Measurements from ENCODE around the gene KCNQ1.

KCNQ1 gene

GRCh38 chr11:2424811-2425495 is 19.9 kb upstream of the KCNQ1 start:
- no peaks in the 10 kb centered on the region for H3K36me3 ChIP-seq
- H3K4me1 ChIP-seq, result peaks cover 6 to 23% (median 10%) of the 10 kb centered on the region in 10 experiments; a peak in 12 of 20 replicates
- no peak overlapping the region for H3K9ac ChIP-seq
- H3K27ac ChIP-seq, result no peak overlapping the region
- TF ChIP-seq Cebpa-rat (IDR thresholded peaks at IDR 0.05), result no peak
- H3K9me3 ChIP-seq (replicated peaks in 1 of 11), result peaks cover 0 to 4% (median 0%) of the 10 kb centered on the region in 11 experiments; a peak in 1 of 22 replicates
- H3K4me3 ChIP-seq, result no peak overlapping the region
- peak overlapping the region in 2 of 11 experiments; percentile 17 to 18; a peak in 1 of 22 replicates for H3K4me2 ChIP-seq
- H3K27me3 ChIP-seq, result peaks cover 0 to 9% (median 0%) of the 10 kb centered on the region in 11 experiments; a peak in 2 of 22 replicates
- H4K20me1 ChIP-seq, result peaks cover 0 to 15% (median 0%) of the 10 kb centered on the region in 11 experiments; a peak in 6 of 22 replicates

DNA sequence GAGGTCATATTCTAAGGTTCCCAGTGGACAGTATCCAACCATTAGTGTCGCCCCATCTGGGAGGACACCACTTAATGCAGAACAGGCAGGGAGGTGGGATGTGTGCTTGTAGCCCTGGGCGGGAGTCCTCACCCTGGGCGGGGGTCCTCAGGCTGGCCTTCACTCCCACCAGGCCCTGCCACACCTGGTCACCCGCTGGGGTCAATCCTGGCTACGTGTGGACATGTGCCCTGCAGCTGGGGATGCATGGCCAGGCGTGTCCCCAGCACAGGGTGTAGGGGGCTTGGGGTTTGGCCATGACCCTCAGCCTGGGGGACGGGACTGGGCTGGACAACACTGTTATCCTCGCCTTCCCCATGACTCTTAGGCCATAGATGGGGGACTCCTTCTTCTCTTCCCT is 19.3 kb upstream of the KCNQ1 start:
- H4K20me1 ChIP-seq, result peaks cover 0 to 11% (median 0%) of the 10 kb centered on the region in 11 experiments; a peak in 3 of 22 replicates
- no peaks in the 10 kb centered on the region for H3K36me3 ChIP-seq
- peaks cover 0 to 10% (median 0%) of the 10 kb centered on the region in 11 experiments; a peak in 1 of 22 replicates for H3K9me3 ChIP-seq (replicated peaks in 1 of 11)
- H3K4me2 ChIP-seq, result no peak overlapping the region
- peaks cover under 1 to 18% (median 8%) of the 10 kb centered on the region in 10 experiments; a peak in 10 of 20 replicates for H3K4me1 ChIP-seq
- H3K27ac ChIP-seq, result no peak overlapping the region
- H3K27me3 ChIP-seq, result peaks cover 0 to 9% (median 0%) of the 10 kb centered on the region in 11 experiments; a peak in 2 of 22 replicates
- H3K4me3 ChIP-seq, result no peak overlapping the region
- H3K9ac ChIP-seq, result no peak overlapping the region
- TF ChIP-seq Cebpa-rat (IDR thresholded peaks at IDR 0.05), result no peak

DNA sequence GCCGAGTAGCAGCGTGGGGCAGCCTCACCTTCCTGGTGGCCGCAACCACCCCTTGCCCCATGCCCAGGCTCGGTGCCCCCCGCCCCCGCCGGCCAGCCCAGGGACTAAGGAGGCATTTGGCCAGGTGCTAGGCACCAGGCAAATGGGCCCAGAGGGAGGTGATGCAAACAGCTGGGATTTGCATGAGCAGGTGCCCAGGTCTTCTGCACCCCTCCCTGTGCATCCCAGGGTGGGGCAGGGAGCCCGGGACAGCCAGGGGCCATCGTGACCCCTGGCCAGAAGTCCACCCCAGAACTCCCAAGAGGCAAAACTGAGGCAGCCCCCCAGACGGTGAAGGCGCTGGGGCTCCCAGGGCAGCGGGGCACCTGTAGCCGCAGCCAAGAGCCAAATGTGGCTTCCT is 18.6 kb upstream of the KCNQ1 start:
- no peak overlapping the region for H3K4me3 ChIP-seq
- no peak overlapping the region for H3K27ac ChIP-seq
- no peak overlapping the region for H3K4me2 ChIP-seq
- H3K36me3 ChIP-seq, result no peaks in the 10 kb centered on the region
- peaks cover 0 to 10% (median 0%) of the 10 kb centered on the region in 11 experiments; a peak in 1 of 22 replicates for H3K9me3 ChIP-seq (replicated peaks in 1 of 11)
- H3K27me3 ChIP-seq, result peaks cover 0 to 9% (median 0%) of the 10 kb centered on the region in 11 experiments; a peak in 2 of 22 replicates
- peaks cover 0 to 17% (median 7%) of the 10 kb centered on the region in 10 experiments; a peak in 8 of 20 replicates for H3K4me1 ChIP-seq
- H3K9ac ChIP-seq, result no peak overlapping the region
- no peak for TF ChIP-seq Cebpa-rat (IDR thresholded peaks at IDR 0.05)
- peaks cover 0 to 11% (median 0%) of the 10 kb centered on the region in 11 experiments; a peak in 2 of 22 replicates for H4K20me1 ChIP-seq

GRCh38 chr11:2426826-2427521 is 17.8 kb upstream of the KCNQ1 start:
- peaks cover 0 to 10% (median 0%) of the 10 kb centered on the region in 11 experiments; a peak in 1 of 22 replicates for H3K9me3 ChIP-seq (replicated peaks in 1 of 11)
- peaks cover 0 to 9% (median 0%) of the 10 kb centered on the region in 11 experiments; a peak in 2 of 22 replicates for H3K27me3 ChIP-seq
- H3K4me2 ChIP-seq, result no peak overlapping the region
- H4K20me1 ChIP-seq, result peaks cover 0 to 11% (median 0%) of the 10 kb centered on the region in 11 experiments; a peak in 2 of 22 replicates
- no peaks in the 10 kb centered on the region for H3K36me3 ChIP-seq
- no peak overlapping the region for H3K4me3 ChIP-seq
- peaks cover 0 to 19% (median 8%) of the 10 kb centered on the region in 10 experiments; a peak in 8 of 20 replicates for H3K4me1 ChIP-seq
- no peak overlapping the region for H3K27ac ChIP-seq
- no peak for TF ChIP-seq Cebpa-rat (IDR thresholded peaks at IDR 0.05)
- no peak overlapping the region for H3K9ac ChIP-seq

- H4K20me1 ChIP-seq, result peaks cover 0 to 10% (median 0%) of the 10 kb centered on the region in 11 experiments; a peak in 2 of 22 replicates
- H3K27me3 ChIP-seq, result peaks cover 0 to 6% (median 0%) of the 10 kb centered on the region in 11 experiments; a peak in 2 of 22 replicates
- H3K9ac ChIP-seq, result no peak overlapping the region
- no peak overlapping the region for H3K27ac ChIP-seq
- peaks cover 0 to 10% (median 0%) of the 10 kb centered on the region in 11 experiments; a peak in 1 of 22 replicates for H3K9me3 ChIP-seq (replicated peaks in 1 of 11)
- no peak overlapping the region for H3K4me3 ChIP-seq
- no peak for TF ChIP-seq Cebpa-rat (IDR thresholded peaks at IDR 0.05)
- no peak overlapping the region for H3K4me2 ChIP-seq
- H3K36me3 ChIP-seq, result no peaks in the 10 kb centered on the region
- H3K4me1 ChIP-seq, result peaks cover 0 to 22% (median 9%) of the 10 kb centered on the region in 10 experiments; a peak in 8 of 20 replicates
Observed at GRCh38 chr11:2427721-2428321, 17.0 kb upstream of the KCNQ1 start.

GRCh38 chr11:2428322-2428795 is 16.4 kb upstream of the KCNQ1 start:
- H3K4me2 ChIP-seq, result no peak overlapping the region
- no peak overlapping the region for H3K27ac ChIP-seq
- H3K27me3 ChIP-seq, result peaks cover 0 to under 1% (median 0%) of the 10 kb centered on the region in 11 experiments; a peak in 2 of 22 replicates
- H3K9me3 ChIP-seq (replicated peaks in 1 of 11), result peaks cover 0 to 10% (median 0%) of the 10 kb centered on the region in 11 experiments; a peak in 1 of 22 replicates
- no peak overlapping the region for H3K9ac ChIP-seq
- no peaks in the 10 kb centered on the region for H3K36me3 ChIP-seq
- no peak for TF ChIP-seq Cebpa-rat (IDR thresholded peaks at IDR 0.05)
- H3K4me1 ChIP-seq, result peaks cover 0 to 17% (median 5%) of the 10 kb centered on the region in 10 experiments; a peak in 8 of 20 replicates
- H4K20me1 ChIP-seq, result peaks cover 0 to 8% (median 0%) of the 10 kb centered on the region in 11 experiments; a peak in 2 of 22 replicates
- H3K4me3 ChIP-seq, result no peak overlapping the region

DNA sequence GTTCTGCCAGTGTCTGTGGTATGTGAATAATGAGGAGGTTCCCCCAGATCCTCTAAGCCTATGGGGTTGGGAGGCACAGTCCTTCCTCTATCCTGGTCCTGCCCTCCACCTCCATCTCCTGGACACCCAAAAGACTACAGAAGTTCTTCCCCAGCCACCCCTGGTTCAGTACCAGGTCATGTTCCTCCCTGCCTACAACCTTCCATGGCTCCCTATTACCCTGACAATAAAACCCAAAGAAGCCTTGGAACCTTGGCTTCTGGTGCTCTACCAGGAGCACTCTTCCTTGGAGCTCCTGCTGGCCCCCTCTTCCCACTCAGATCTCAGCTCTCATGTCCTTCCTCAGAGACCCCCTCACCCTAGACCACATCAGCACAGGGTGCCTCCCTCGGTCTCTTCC is 13.4 kb upstream of the KCNQ1 start:
- no peaks in the 10 kb centered on the region for H3K36me3 ChIP-seq
- no peak for TF ChIP-seq Cebpa-rat (IDR thresholded peaks at IDR 0.05)
- no peak overlapping the region for H3K4me3 ChIP-seq
- H3K27me3 ChIP-seq, result no peaks in the 10 kb centered on the region
- H3K4me2 ChIP-seq, result no peak overlapping the region
- H4K20me1 ChIP-seq, result peaks cover 0 to 8% (median 0%) of the 10 kb centered on the region in 11 experiments; a peak in 1 of 22 replicates
- peaks cover 0 to 10% (median 0%) of the 10 kb centered on the region in 11 experiments; a peak in 1 of 22 replicates for H3K9me3 ChIP-seq (replicated peaks in 1 of 11)
- no peak overlapping the region for H3K9ac ChIP-seq
- H3K4me1 ChIP-seq, result peaks cover 0 to 7% (median 0%) of the 10 kb centered on the region in 10 experiments; a peak in 4 of 20 replicates
- H3K27ac ChIP-seq, result no peak overlapping the region

- Histone ChIP-seq H4K20me1 (0 out of 22 replicates have a peak, but pooled peaks cover 0 to 8% (median 0%) of the 10 kb centered on the region in 11 experiments), H3K36me3 (no peaks in the 10 kb centered on the region), H3K4me1 (peaks cover 0 to 7% (median 0%) of the 10 kb centered on the region in 10 experiments; a peak in 4 of 20 replicates), H3K4me2 (peak overlapping the region in 4 of 11 experiments; percentile 6 to 15 (median 9); a peak in 4 of 22 replicates), H3K4me3 (no peak overlapping the region), H3K9me3 (replicated peaks in 1 of 11) (peaks cover 0 to 10% (median 0%) of the 10 kb centered on the region in 11 experiments; a peak in 1 of 22 replicates), H3K9ac (no peak overlapping the region; a peak in 1 of 22 replicates), H3K27ac (no peak overlapping the region), H3K27me3 (no peaks in the 10 kb centered on the region)
- no peak for TF ChIP-seq Cebpa-rat (IDR thresholded peaks at IDR 0.05)
Observed at GRCh38 chr11:2432171-2432621, 12.6 kb upstream of the KCNQ1 start.
